ENCODE data around the gene SNX6.
"Not testable (repeated sequence)": the region's sequence is repeated elsewhere in the genome, so short reads cannot be mapped to it uniquely, and the experiment has no call there.

Gene SNX6

DNA sequence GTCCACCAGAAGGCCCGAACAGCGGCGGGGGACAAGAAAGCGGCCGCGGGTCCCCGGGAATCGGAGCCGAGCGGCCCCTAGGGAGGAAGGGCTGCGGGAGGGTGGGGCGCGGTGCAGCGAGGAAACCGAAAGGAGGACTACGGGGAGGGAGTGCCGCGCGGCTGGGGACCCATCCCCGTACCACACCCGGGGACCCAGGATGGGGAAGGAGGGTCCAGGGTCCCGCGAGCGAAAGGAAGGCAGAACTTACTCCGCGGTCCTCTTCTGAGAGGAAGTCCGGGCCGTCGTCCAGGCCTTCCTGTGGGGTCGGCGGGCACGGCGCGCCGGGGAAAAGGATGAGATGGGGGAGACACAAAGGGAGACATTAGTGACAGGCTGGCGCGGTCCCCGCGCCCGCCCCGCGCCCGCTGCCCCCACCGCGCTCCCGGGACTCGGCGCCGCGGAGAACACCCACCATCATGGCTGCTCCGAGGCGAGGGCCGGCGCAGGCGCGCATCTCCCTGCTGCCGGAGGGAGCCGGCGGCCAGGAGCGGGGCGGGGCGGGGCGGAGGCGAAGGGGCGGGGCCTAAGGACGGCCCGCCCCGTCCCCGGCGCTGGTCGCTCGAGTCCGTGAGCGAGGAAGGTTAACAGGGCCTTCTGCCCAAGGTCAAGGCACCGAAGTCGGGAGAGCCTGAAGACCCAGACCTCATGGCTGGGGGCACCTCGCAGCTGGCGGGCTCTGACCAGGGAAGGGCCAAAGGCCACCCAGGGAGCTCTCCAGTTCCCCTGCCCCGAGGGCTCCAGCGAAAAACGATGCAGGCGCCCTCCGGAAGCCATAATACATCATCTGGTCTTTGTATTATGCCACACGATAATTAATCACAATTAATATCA is at the start of gene SNX6:
Gene SNX6 (minus strand): TSS at position 492 of the 873 bp plus-strand sequence. CDS start 32 bp downstream, at position 460.
- peak; percentile 59 to 69 for DNase-seq

DNA sequence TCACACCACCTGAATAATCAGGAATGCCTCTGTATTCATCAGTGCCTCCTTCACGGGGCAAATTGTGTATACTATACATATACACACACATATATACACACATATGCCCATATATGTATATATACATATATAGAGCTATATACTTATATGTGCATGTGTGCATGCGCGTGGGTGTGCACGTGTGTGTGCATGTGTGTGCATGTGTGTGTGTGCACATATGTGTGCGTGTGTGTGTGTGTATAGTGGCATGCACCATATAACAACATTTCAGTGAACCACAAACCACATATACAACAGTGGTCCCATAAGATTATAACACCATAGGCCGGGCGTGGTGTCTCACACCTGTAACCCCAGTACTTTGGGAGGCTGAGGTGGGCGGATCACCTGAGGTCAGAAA is 48.8 kb upstream of the SNX6 start:
- DNase-seq = no peak

DNA sequence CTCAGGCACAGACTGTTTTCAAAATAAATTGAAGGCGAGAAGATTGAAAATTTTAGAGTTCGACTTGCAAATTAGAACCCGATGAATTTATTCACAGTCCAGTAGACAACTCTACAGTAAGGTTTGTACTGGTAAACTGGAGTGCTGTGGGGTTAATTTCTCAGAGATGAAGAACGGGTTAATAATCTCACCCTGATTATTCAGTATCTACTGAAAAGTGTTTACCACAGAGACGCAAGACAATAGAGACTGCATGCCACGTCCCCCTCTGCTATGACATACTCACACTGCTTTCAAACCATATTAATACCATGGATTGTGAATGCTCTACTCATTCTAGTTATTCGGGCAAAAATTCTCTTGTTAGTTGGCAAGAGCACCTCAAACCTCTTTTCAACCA is 48.4 kb upstream of the SNX6 start:
- no peak for DNase-seq

DNA sequence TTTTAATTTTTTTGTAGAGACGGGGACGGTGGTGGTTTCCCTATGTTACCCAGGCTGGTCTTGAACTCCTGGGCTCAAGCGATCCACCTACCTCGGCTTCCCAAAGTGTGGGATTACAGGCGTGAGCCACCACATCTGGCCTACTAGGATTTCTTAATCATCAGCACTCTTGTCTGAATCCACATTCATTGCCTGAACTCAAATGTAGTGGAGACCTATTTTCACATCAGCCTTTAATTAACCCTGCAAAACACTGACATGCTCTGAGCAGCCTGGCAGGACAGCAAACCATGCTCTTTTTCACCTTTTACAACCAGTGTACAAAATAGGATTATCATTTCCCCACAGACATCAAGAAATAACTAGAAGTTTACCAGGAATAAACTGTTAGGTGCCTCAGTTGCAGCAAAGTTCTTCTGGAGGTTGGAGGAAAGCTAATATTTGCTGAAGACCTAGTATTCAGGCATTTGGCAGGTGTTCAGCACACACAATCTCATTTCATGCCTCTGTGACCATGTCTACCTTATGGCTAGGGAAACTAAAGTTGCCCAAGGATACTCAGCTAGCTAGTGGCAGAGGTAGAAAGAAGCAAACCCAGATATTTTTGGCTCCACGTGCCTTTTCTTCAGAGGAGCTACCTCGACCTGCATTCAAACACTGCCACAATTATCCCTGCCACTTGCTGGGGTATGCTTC is 46.7 kb upstream of the SNX6 start:
- no peak for DNase-seq

DNA sequence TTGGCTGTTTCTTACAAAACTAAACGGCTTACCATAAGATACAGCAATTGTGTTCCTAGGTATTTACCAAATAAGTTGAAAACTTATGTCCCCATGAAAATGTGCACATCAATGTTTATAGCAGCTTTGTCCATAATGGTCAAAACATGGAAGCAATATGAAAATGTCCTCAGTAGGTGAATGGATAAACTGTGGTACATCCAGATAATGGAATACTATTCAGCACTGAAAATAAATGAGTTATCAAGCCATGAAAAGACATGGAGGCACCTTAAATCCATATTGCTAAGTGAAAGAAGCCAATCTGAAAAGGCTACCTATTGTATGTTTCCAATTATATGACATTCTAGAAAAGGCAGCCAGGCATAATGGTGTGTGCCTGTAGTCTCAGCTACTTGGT is 43.8 kb upstream of the SNX6 start:
- DNase-seq = no peak

DNA sequence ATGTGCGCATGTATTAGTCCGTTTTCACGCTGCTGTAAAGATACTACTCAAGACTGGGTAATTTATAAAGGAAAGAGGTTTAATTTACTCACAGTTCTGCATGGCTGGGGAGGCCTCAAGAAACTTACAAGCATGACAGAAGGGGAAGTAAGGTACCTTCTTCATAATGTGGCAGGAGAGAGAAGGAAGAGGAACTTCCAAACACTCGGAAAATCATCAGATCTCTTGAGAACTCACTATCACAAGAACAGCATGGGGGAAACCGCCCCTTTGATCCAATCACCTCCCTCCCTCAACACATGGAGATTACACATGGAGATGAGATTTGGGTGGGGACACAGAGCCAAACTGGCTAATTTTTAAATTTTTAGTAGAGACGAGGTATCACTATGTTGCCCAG is 41.8 kb upstream of the SNX6 start:
- DNase-seq = no peak

DNA sequence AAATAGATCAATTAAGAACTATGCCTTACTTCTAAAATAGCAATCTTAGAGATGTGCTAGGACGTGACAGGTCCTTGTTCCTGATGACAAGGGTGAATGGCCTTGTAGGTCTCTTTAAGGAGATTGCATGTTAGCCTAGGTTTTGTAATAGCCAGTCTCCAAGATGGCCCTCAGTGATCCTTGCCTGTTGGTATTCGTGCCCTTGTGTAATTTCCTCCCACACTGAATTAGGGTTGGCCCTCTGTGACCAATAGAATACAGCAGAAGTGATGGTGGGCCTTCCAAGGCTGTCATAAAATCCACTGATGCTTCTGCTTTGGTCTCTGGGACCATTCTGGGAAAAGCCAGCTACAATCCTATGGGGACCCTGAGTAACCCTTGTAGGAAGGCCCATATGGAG is 38.2 kb upstream of the SNX6 start:
- no peak for DNase-seq

DNA sequence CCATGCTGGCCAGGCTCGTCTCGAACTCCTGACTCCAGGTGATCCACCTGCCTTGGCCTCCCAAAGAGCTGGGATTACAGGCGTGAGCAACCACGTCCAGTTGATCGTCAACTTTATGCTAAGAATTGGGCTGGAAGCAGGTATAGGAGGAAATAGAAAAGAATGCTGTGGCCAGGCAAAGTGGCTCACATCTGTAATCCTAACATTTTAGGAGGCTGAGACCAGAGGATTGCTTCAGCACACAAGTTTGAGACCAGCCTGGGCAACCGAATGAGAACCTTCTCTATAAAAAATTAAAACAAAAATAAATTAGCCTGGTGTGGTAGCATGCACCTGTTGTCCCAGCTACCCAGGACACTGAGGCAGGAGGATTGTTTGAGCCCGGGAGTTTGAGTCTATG is 37.1 kb upstream of the SNX6 start:
- no peak for DNase-seq

DNA sequence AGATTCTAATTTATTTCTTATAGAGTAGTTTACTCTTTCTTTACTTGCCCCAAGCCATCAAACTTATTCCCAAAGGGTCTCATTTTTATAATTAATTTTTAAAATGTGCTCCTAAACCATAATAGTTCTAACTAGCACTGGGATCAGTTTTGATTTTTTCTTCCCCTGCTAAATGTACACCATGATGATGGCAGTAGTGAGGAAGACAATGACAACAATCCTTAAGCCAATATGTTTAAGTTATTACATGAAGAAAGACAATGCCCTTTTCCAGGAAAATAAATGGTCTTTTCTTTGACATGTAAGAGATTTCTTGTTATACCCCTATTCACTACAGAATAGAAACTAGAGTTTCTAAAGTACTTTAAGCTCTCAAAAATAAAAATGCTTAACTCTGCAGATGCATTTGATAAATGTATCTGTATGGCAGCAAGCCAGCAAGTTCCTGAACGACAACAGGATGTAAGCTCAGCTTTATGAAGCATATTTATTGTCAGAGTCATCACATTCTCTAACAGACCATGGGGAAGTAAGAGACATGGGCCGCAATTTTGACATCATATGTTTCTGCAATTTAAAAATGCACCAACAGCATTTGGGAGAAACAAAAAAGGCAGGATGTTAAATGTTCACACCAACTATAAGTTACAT is 36.0 kb upstream of the SNX6 start:
- no peak for DNase-seq

DNA sequence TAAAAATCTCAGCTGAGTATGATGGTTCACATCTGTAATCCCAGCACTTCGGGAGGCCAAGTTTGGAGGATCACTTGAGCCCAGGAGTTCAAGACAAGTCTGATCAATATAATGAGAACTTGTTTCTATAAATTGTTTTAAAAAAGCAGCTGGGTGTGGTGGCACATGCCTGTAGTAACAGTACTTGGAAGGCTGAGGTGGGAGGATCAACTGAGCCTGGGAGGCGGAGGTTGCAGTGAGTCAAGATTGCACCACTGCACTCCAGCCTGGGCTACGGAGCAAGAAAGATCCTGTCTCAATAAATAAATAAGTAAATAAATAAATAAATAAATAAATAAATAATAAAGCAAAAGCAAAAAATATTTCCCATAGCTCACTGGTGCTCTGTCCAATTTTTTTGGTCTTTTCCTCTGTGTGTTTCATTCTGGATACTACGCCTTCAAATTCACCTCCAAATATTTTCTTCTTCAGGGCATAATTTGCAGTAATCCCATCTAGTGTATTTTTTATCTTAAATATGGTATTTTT is 32.7 kb upstream of the SNX6 start:
- DNase-seq = no peak

DNA sequence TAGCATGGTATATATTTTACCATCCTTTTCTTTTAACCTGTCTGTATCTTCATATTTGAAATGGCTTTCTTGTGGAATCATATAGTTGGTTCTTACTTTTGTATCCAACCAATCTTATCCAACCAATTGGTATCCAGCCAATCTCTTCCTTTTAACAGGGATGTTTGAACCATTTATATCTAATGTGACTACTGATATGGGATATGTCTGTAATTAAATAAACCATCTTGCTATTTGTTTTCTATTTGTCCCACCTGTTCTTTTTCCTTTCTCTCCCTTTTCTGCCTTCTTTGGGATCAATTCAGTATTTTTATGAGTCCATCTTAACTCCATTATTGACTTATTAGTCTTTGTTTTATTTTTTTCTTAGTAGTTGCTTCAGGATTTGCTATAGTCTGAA is 30.8 kb upstream of the SNX6 start:
- DNase-seq = no peak

DNA sequence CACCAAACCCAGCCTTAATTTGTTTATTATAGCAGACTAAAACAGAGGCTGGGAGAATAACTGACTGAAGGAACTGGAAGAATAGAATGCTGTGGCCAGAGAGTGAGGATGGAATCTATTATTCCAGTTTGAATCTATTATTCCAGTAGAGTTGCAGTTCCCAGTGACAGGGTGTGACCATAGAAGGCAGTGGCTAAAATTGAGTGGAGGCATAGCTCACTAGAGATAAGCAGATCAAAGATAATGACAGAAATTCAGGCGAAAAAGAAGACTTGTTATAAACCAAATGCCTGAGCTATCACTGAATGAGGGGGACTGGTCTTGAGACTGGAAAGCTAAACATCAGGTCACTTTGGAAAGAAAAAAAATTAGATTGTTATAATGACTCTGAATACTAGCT is 26.0 kb upstream of the SNX6 start:
- DNase-seq = no peak

DNA sequence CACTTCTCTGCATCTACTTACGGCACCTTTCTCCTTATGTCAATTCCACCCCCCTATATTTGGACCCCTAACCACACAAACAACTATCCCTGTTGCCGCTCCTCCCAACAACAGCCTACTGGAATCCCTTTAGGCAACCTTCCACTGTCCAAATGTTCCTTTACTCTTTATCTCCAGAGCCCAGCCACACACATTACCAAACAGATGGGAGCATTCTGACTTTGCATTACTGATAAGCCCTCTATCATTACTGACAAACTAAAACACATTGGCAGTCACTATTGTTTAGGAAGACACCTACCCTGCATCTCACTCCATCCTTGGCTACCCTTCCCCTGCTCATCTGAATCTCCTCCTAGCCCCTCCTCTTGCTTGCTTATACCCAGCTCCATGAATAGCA is 23.1 kb upstream of the SNX6 start:
- DNase-seq = not testable (repeated sequence)

DNA sequence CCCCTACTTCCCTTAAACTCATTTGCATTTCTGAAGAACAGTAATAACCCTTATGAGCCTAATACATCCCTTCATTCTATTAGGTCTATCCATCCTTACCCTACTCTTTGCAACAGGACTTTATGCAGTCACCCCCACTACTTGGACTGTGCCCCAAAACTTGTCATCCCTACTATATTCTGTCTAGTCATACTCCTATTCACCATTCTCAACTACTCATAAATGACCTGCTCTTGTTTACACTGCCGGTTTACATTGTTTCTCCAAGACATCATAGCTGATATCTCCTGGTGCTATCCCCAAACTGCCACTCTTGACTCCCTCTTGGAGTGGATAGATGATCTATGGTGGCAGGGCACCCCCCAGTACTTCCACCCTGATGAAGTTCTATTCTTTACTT is 22.4 kb upstream of the SNX6 start:
- not testable (repeated sequence) for DNase-seq

DNA sequence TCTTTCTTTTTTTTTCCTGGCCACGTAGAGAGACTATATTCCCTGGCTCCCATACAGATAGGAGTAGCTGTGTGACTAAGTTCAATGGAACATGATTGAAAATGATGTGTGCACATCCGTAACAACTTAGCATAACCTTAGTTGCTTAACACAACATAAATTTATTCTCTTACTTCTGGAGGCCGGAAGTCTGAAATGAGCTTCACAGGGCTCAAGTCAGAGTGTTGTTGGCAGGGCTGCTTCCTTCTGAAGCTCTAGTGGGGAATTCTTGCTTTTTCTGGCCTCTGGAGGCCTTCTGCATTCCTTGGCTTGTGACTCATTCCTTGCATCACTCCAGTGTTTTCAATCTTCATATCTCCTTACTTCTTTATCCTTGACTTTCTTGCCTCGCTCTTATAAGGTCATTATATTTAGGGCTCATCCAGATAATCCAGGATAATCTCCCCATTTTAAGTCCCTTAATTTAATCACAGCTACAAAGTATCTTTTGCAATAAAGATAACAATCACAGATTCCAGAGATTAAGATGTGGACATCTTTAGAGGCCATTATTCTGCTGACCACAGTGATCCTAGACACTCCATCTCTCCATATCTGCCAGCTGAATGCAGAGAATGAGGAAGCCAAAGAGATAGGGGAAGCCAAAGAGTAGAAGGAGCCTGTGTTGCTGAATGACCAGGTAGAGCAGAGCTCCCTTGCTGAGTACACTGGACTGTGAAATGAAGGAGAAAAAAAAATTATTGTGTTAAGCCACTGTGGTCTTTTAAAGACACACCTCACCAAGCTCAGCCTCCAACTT is 21.0 kb upstream of the SNX6 start:
- DNase-seq = no peak

DNA sequence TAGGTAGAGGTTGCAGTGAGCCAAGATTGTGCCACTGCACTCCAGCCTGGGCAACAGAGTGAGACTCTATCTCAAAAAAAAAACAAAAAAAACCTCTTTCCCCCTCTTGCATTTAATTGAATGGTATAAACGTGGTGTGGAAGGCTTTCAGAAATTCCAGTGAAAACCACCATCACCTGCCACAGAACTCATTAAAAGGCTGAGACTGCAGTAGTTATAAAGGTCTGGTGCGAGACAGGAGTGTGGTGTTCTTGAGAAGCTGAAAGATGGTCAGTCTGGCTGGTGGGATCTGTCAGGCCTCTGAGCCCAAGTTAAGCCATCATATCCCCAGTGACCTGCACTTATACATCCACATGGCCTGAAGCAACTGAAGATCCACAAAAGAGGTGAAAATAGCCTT is 20.1 kb upstream of the SNX6 start:
- DNase-seq = not testable (repeated sequence)

DNA sequence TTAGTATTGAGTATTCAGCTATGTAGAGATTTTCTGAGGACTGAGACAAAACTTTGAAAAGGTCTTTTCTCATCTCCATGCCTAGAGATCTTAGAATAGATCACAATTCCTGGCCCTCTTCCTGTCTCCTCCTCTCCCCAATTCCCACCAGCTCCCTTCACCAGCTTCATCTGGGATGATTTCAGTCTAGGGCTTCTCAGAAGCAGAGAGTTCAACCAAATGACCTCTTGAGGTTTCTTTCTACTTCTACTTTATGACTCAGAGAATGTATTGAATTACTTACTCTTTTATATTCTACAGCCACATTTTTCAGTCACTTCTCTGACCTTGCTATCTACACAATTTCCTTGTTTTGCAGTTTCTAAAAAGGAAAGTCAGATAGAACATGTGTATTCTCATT is 19.4 kb upstream of the SNX6 start:
- no peak for DNase-seq

DNA sequence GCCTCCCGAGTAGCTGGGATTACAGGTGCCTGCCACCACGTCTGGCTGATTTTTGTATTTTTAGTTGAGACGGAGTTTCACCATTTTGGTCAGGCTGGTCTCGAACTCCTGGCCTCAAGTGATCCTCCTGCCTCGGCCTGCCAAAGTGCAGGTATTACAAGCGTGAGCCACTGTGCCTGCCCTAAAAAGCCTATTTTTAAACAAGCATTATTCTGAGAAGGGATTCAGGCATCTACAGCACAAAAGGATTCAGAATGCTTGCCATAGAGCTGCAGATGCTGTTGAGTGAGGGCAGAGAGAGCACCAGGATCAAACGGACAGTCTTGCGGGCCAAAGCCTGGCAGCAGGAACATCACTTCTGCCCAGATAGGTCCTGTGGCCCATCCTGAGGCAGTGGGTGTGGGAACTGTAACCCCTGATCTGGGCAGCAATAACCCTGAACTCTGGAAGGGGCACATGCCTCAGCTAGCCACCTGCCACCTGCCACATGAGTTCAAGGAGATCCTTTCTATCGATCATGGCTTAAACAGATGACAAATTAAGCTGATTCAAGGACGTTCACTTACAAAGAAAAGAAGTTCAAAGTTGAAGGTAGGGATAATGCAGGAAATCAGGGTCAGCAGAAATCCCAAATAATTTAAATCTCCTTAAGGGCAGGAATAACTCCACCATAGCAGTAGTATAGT is 16.8 kb upstream of the SNX6 start:
- DNase-seq = no peak

DNA sequence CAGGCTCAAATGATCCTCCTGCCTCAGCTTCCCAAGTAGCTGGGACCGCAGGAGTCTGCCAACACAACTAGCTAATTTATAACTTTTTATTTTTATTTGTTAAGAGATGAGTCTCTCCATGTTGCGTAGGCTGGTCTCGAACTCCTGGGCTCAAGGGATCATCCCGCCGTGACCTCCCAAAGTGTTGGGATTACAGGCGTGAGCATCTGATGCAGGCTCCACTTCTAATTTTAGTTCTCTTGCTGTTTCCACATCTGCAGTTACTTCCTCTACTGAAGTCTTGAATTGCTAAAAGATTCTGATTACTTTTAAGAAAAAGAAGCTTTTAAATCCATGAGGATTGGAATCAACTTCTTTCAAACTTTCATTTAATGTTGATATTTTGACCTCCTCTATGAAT is 13.4 kb upstream of the SNX6 start:
- no peak for DNase-seq

DNA sequence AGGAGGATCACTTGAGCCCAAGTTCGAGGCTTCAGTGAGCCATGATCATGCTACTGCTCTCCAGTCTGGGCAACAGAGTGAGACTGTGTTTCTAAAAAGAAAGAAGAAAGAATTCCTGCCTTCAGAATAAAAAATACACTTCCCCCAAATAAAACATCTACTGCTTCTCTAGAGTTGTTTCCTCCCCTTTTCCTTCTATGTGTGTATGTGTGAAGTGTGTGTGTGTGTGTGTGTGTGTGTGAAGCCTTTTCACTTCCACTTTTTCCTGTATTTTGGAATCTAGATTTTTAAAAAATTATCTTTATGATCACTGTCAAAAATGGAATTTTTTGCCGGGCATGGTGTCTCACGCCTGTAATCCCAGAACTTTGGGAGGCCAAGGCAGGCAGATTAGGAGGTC is 12.6 kb upstream of the SNX6 start:
- DNase-seq = no peak

DNA sequence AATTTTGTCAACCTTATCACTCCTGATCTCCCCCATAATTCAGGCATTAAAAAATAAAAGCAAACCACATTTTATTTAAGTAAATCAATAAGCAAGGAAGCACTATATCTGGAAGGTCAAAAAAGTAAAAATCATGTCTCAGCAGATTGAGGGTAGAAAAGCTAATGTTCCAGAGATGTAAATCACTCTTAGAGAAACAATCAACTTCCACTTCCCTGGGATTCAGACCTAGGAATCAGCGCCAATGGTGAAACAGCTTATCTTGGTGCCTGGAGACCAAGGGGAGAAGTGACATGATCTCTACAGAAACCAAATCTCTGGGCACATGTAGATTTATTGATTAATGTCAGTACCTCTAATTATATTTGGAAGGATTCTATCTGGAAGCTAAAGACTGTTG is 10.9 kb upstream of the SNX6 start:
- DNase-seq = no peak

DNA sequence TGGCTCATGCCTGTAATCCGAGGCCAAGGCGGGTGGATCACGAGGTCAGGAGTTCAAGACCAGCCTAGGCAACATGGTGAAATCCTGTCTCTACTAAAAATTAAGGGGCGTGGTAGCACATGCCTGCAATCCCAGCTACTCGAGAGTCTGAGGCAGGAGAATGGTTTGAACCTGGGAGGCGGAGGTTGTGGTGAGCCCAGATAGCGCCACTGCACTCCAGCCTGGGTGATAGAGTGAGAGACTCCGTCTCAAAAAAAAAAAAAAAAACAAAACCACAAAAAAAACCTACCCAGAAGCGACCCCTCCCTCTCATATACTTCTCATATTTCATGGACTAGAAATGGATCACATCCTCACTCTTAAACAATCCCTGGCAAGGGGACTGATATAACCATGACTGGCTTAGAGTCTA is 4.4 kb upstream of the SNX6 start:
- not testable (repeated sequence) for DNase-seq

All from NCI-H187 (cell line).